Mononuclear cell (primary cell): ENCODE results near the gene LNX1. TPM values are rescaled to one million over a fixed set of nuclear protein-coding genes. Genes with fewer than 3 reads are reported as not detected.

Experiments used
- H3K27me3 ChIP-seq: 2 replicates; pipeline ENCODE4 v1.6.0; 2011; ENCODE audit warnings: low read length, control low read depth; ENCODE audit not compliant: insufficient read depth
- H3K4me1 ChIP-seq: 2 replicates; pipeline ENCODE4 v1.5.1; 2011; ENCODE audit warnings: mild to moderate bottlenecking, low read length, control low read depth; ENCODE audit not compliant: insufficient read depth
- H3K4me3 ChIP-seq: 2 replicates; pipeline ENCODE4 v1.5.1; 2011; ENCODE audit warnings: mild to moderate bottlenecking, low read length, moderate library complexity
- H3K9me3 ChIP-seq: 2 replicates; pipeline ENCODE4 v1.5.1; 2011; ENCODE audit warnings: low read depth, mild to moderate bottlenecking, control low read depth, low read length
- total RNA-seq: library from RNA; depleted of rRNA; stranded (reverse); fragments of >200 nt; gene quantifications from one replicate; pipeline ENCODE4 v1.2.3, GENCODE V29; 2012

Gene LNX1
- not detected for total RNA-seq

DNA sequence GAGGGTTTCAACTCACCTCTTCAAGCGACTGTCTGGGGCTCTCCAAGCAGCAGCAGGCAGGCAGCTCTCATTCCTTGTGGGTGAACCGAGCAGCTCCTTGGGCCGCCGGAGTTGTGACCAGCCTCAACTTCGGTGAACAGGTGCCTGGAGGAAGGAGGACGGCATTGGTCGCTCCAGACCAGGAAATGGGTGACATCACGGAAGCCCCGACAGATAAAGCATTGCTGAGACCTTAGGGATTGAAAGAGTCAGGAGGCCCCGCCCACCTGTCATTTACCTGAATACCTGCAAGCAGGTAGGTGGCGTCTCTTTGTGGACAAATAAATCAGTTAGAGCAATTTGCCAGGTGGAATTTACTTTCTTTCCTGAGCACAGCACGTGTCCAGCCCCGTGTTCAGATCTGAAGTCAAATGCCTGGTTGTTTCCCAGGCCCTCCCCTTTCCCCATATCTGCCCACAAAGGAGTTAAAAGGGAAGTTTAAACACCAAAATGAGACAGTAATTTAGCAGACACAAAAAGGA lies at the start of gene LNX1:
Gene LNX1 (minus strand): TSS at position 115 of the 521 bp plus-strand sequence. CDS start 17,484 bp downstream, outside the sequence.
- Histone ChIP-seq H3K4me3 (no peak within 1 kb of the TSS), H3K4me1 (peaks cover 21% of the 10 kb centered on the region), H3K9me3 (no peaks in the 10 kb centered on the region), H3K27me3 (peaks cover 10% of the 10 kb centered on the region)

DNA sequence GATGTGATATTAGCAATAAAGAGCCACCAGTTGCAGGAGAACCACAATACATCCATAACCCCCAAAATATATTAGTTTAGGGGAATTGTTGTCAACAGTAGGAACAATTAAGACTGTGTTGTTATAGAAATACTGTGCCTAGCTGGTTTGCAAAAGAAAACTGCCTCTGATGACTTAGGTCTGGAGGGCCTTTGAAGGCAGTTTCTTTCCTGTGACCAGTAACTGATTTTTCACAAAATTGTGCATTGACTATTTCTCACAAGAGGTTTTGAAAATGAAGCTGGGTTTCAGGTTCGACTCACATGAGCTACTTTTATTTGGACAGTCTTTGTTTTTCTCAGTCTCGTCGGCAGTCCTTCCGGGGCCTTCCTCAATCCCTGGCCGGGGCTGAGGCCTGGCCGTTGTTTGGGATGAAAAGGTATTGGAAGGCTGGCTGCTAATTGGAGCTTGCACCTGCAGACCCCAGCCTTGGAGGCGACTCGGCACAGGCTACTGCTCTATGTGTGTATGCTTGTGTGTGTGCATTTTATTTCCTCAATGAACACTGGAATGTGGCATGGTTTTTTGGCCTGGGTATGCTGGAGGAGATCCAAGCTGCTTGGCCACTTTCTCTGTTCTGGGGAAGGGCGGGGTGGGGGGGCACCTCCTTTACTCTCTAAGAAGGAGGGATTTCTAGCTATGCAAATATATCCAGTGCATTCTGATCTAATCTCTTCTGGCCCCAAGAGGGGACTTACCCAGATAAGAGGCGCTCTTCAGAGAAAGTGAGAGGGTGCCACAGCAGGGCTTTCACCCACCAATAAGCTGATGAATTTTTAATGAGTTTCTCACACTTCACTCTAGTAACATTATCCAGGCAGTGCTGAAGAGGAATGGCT lies 49.5 kb upstream of the LNX1 start:
- H3K4me3 ChIP-seq, result no peak overlapping the region
- no peaks in the 10 kb centered on the region for H3K9me3 ChIP-seq
- H3K27me3 ChIP-seq, result no peaks in the 10 kb centered on the region
- no peaks in the 10 kb centered on the region for H3K4me1 ChIP-seq

DNA sequence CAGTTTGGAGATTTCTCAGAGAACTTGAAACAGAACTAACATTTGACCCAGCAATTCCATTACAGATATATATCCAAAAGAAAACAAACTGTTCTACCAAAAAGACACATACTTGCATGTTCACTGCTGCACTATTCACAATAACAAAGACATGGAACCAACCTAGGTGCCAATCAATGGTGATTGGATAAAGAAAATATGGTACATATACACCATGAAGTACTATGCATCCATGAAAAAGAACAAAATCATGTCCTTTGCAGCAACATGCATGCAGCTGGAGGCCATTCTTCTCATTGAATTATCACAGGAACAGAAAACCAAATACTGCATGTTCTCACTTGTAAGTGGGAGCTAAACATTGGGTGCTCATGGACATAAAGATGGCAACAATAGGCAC lies 47.6 kb upstream of the LNX1 start:
- Histone ChIP-seq H3K4me1 (no peaks in the 10 kb centered on the region), H3K9me3 (no peaks in the 10 kb centered on the region), H3K27me3 (no peaks in the 10 kb centered on the region), H3K4me3 (no peak overlapping the region)

DNA sequence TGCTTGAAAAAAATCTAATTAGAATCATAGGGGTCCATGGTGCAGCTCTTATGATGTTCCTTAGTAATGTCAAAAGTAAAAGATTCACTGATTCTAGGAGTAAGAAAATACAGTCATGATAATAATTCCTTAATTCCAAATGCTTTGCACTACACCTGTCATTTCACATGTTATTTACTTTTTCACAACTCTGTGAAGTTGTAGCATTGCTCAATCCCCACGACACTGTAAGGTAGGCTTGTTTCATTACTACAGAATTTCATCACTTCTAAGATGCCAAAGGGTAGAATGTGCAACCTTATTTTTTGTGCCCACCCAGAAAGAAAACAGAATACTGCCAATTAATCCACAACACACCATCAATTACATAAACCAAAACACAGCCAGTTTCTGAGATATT lies 46.1 kb upstream of the LNX1 start:
- Histone ChIP-seq H3K27me3 (no peaks in the 10 kb centered on the region), H3K9me3 (no peaks in the 10 kb centered on the region), H3K4me1 (no peaks in the 10 kb centered on the region), H3K4me3 (no peak overlapping the region)

DNA sequence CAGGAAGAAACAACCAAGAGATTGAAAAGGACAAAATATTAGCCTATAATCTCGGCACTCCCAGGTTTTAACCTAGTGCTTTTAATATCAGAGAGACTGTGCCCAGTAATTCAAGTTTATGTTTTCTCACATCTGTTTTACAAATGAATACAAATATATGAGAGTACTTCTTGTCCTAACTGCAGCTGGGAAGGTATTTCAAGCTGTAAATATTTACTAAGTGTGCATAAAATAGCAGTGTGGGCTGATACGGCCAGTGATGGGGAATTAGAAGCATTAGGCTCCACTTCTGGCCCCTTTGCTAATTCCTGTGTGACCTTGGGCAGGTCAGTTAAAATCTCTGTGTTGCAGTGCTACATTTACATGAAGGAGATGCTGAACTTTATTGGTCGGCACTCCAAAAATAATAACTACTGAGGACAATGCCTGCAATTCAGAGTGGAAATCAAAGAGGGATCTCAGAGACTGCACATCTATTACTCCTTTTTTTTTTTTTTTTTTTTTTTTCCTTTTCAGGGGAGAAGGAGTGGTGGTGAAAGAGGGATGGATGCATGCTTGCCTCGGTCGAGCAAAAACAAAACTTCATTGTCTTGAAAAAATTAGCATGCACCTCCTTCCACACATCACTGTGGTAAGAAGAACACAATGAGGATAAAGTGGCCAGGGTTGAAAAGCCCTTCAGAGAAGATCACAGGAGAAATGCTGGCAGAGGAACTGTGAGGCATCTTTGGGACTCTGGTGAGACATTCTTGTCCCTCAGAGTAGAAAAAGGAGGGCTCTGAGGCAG lies 44.6 kb upstream of the LNX1 start:
- Histone ChIP-seq H3K4me1 (no peaks in the 10 kb centered on the region), H3K4me3 (no peak overlapping the region), H3K9me3 (no peaks in the 10 kb centered on the region), H3K27me3 (no peaks in the 10 kb centered on the region)

DNA sequence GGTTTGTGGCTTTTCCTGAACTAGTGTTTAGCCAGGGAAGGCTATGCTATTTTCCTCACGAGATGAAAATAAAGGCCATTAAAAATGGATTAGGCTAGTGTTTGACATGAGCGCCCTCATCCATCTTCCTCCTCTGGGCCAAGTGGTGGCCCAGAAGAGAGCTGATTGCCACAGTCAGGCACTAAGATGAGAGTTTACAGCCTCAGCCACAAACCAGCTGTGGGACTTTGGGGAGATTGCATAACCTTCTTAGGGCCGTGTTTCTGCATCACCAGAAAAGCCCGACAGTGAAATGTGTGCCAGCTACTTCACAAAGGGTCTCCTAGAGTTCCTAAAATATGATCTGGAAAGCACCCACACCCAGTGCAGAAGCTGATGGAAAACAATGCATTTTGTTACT lies 42.3 kb upstream of the LNX1 start:
- H3K27me3 ChIP-seq, result no peaks in the 10 kb centered on the region
- H3K9me3 ChIP-seq, result no peaks in the 10 kb centered on the region
- no peaks in the 10 kb centered on the region for H3K4me1 ChIP-seq

DNA sequence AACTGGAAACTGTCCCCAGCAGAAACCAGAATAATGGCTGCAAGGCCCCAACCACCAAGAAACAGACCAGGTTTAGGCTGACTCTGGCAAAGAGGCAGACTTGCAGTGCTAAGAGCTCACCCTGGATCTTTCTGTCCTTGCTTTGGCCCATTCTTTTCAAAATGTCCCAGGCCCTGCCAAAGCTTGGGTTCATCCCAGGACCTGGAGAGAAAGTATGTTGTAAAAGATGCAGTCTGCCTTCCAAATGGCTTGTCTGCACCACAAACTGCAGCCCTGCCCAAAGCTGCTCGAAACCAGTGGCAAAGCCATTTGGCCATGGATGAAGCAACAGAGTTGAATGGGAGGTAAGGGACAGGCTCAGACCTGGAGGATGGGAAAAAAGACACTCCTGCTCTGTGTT lies 38.0 kb upstream of the LNX1 start:
- H3K9me3 ChIP-seq, result no peaks in the 10 kb centered on the region
- H3K27me3 ChIP-seq, result no peaks in the 10 kb centered on the region
- no peak overlapping the region for H3K4me3 ChIP-seq
- H3K4me1 ChIP-seq, result no peaks in the 10 kb centered on the region

More for the DNA sequence above, 42.3 kb upstream of the LNX1 start:
- H3K4me3 ChIP-seq, result no peak overlapping the region

DNA sequence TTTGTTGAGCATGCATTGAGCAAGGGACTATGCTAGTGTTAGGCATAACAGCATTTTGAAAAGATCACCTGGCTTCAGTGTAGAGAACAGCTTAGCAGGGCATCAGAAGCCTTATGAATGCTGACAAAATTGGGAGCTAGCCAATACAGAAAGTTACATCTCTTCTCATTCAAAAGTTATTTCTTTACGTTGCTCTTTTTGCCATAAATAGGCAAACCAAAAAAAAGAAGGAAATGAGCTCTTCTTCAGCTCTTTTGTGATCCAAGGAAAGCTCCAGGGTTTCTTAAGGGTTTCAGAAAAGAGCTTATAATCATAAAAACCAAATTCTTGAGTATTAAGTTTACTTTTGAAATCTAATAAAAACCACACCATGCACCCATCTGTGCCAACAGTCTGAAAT lies 35.2 kb upstream of the LNX1 start:
- Histone ChIP-seq H3K9me3 (no peaks in the 10 kb centered on the region), H3K27me3 (no peaks in the 10 kb centered on the region), H3K4me1 (no peaks in the 10 kb centered on the region), H3K4me3 (no peak overlapping the region)

DNA sequence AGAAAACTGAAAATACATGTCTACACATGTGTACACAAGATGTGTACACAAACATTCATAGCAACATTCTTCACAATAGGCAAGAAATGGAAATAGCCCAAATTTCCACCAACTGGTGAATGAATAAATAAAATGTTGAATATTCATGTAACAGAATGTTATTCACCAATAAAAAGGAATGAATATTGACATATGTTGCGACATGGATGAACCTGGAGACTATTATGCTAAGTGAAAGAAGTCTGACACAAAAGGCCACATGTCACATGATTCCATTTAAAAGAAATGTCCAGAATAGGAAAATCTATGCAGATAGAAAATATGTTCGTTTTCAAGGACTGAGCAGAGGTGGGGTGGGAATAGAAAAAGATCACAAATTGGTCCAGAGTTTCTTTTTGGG lies 34.6 kb upstream of the LNX1 start:
- Histone ChIP-seq H3K4me1 (no peaks in the 10 kb centered on the region), H3K9me3 (no peaks in the 10 kb centered on the region), H3K4me3 (no peak overlapping the region), H3K27me3 (no peaks in the 10 kb centered on the region)

DNA sequence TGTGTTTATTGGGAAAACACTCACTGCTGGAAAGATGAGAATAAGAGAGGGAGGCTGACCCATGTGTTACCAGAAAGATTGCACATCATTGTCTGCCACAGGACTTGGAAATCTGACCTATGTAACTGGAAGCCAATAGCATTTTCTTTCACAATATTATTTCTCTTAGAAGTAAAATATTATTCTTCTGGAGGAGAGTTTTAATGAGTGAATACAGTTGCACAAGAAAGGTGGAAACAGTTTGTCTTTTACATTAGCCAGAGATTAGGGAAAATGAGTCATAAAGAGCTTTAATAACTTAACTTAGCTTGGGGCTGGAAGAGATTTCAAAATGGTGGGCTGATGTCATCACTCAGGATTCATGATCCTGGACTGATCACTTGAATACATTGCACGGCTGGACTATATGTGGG lies 31.5 kb upstream of the LNX1 start:
- Histone ChIP-seq H3K27me3 (no peaks in the 10 kb centered on the region), H3K9me3 (no peaks in the 10 kb centered on the region), H3K4me3 (no peak overlapping the region), H3K4me1 (no peaks in the 10 kb centered on the region)

DNA sequence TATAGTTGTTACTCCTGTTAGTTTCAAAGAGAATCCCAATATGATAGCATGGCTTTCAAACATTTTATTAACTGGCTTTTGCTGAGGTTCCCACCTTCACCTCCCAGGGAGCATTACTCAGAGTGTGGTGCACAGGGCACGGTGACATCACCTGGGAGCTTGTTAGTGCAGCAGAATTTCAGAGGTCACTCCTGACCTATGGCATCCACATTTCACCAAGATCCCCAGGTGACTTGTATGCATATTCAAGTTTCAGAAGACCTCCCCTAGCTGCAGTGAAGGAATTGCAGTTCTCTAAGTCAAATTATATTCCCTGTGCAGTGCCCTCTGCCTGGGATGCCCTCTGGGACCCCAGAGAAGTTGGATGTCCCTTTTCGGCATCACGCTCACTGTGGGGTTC lies 29.7 kb upstream of the LNX1 start:
- H3K4me3 ChIP-seq, result no peak overlapping the region
- no peaks in the 10 kb centered on the region for H3K4me1 ChIP-seq
- no peaks in the 10 kb centered on the region for H3K27me3 ChIP-seq
- H3K9me3 ChIP-seq, result no peaks in the 10 kb centered on the region

DNA sequence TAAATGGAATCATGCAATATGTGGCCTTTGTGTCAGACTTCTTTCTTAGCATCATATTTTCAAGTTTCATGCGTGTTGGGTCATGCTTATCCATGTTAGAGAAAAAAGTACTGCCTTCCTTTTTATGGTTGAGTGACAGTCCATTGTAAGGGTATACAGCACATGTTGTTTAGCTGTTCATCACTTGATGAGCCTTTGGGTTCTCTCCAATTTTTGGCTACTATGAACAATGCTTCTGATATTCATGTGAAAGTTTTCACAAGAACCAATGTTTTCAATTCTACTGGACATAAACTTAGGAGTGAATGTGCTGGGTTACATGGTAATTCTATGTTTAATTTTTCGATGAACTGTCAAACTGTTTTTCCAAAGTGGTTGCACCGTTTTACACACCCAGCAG lies 28.1 kb upstream of the LNX1 start:
- H3K27me3 ChIP-seq, result no peaks in the 10 kb centered on the region
- H3K4me1 ChIP-seq, result no peaks in the 10 kb centered on the region
- H3K9me3 ChIP-seq, result no peaks in the 10 kb centered on the region
- H3K4me3 ChIP-seq, result no peak overlapping the region

DNA sequence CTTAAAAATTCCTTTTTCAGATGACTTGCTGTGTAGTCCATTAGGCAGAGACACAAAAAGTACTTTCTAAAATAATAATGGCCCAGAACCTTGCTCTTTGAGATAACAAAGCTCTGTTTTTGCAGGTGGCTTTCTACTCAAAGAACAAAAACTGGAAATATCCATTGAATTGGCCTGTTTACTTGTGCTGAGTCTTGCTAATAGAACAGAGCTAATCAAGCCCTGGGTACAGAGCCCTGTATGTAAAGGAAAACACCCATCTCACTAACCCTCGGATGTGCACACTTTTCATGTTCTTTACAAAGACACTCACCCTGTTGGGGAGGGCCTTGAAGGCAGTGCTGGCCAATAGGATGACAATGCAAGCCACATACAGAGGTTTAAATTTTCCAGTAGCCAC lies 27.0 kb upstream of the LNX1 start:
- Histone ChIP-seq H3K4me3 (no peak overlapping the region), H3K4me1 (no peaks in the 10 kb centered on the region), H3K27me3 (no peaks in the 10 kb centered on the region), H3K9me3 (no peaks in the 10 kb centered on the region)

DNA sequence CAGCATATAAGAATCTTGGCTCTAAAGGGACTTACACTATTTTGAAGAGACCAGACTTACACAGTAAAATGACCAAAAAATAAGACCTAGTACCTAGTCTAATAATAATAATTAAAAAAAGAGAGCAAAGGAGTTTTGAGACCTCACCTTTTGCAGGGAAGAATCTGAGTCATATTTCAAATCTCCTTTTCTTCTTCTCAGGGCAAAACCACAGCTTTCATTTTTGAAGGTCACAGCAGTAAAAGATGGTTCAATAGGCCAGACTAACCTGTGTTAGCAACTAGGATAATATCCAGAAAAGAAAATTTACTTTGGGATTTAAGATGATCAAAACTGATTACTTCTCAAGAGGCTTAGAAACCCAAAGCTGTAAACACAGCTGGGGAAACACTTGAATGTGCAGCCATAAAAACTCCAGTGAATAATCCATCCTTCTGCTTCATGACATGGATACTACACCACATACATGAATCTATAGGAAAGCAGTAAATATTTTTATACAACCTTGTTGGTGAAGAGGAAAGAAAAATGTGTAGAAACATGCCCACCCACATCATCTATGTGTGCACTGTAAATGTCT lies 25.9 kb upstream of the LNX1 start:
- Histone ChIP-seq H3K9me3 (no peaks in the 10 kb centered on the region), H3K27me3 (no peaks in the 10 kb centered on the region), H3K4me1 (no peaks in the 10 kb centered on the region), H3K4me3 (no peak overlapping the region)

DNA sequence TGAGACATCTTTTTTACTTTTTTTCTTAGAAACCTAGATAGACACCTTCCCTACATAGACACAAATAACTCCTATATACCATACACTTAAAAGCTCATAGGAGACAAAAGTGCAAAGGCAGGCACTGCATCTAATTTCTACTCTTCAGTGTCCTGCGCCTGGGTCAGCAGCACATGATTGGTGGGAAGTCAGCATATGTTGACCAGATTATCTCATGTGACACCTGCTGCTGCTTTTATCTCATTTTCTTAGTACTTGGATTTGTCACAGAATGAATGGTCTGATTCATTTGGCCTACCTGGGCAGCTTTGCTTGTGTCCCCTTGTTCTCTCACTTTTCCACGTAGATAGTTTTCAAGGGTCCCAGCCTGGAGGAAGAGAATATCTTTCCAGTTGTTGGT lies 24.9 kb upstream of the LNX1 start:
- H3K9me3 ChIP-seq, result no peaks in the 10 kb centered on the region
- no peaks in the 10 kb centered on the region for H3K27me3 ChIP-seq
- H3K4me3 ChIP-seq, result no peak overlapping the region
- no peaks in the 10 kb centered on the region for H3K4me1 ChIP-seq
